Activated B cell treated with CpG ODN at 0.5 μM for 24 hours (primary cell): ENCODE data around the gene TPSG1. TPM values are rescaled to one million over a fixed set of nuclear protein-coding genes. Genes with fewer than 3 reads are reported as not detected.

Experiments used
- ATAC-seq: fragments of 200-7000 bp; cut with Tn5 transposase; one replicate; pipeline ENCODE4 v1.10.0; 2021; ENCODE audit warnings: low read depth, mild to moderate bottlenecking, moderate library complexity
- CTCF ChIA-PET: fragments of 350-600 bp; sonication (Branson Sonifier 250); formaldehyde crosslinking; loops from one replicate; lab custom pipeline; 2021; ENCODE audit warnings: antibody characterized with exemption; lab: Charles Lee
- POLR2A ChIA-PET: fragments of 350-600 bp; sonication (Branson Sonifier 250); formaldehyde crosslinking; loops from one replicate; lab custom pipeline; 2021; ENCODE audit warnings: antibody characterized with exemption; lab: Charles Lee
- DNase-seq: peaks from one replicate; pipeline ENCODE4 v3.0.0; 2022
- H3K27ac Mint-ChIP-seq: one replicate; pipeline ENCODE4 v1.8.0; 2020; ENCODE audit warnings: mixed read lengths
- H3K27me3 Mint-ChIP-seq: one replicate; pipeline ENCODE4 v1.8.0; 2021; ENCODE audit warnings: mixed read lengths
- H3K36me3 Mint-ChIP-seq: one replicate; pipeline ENCODE4 v1.8.0; 2021; ENCODE audit warnings: low read depth, mixed read lengths
- H3K4me1 Mint-ChIP-seq: one replicate; pipeline ENCODE4 v1.8.0; 2021; ENCODE audit warnings: mixed read lengths
- H3K4me3 Mint-ChIP-seq: one replicate; pipeline ENCODE4 v1.8.0; 2020; ENCODE audit warnings: mild to moderate bottlenecking, mixed read lengths
- H3K9me3 Mint-ChIP-seq: one replicate; pipeline ENCODE4 v1.8.0; 2020; ENCODE audit warnings: mixed read lengths
- intact Hi-C: fragments of 100-400 bp; cut with micrococcal nuclease; formaldehyde crosslinking; loops from one replicate; pipeline ENCODE4 v1.15.1; 2024
- total RNA-seq: library from RNA; stranded (reverse); gene quantifications from 2 replicates; pipeline ENCODE4 v1.2.3, GENCODE V29; 2022
- TF ChIP-seq, protein P1 (sequence below): fragments of 200-600 bp; IDR thresholded peaks from one replicate; pipeline ENCODE4 v1.8.0; 2022; ENCODE audit warnings: antibody characterized with exemption, mild to moderate bottlenecking

The TPSG1 gene
- total RNA-seq, 1 donor from 2014 or later: not detected

DNA sequence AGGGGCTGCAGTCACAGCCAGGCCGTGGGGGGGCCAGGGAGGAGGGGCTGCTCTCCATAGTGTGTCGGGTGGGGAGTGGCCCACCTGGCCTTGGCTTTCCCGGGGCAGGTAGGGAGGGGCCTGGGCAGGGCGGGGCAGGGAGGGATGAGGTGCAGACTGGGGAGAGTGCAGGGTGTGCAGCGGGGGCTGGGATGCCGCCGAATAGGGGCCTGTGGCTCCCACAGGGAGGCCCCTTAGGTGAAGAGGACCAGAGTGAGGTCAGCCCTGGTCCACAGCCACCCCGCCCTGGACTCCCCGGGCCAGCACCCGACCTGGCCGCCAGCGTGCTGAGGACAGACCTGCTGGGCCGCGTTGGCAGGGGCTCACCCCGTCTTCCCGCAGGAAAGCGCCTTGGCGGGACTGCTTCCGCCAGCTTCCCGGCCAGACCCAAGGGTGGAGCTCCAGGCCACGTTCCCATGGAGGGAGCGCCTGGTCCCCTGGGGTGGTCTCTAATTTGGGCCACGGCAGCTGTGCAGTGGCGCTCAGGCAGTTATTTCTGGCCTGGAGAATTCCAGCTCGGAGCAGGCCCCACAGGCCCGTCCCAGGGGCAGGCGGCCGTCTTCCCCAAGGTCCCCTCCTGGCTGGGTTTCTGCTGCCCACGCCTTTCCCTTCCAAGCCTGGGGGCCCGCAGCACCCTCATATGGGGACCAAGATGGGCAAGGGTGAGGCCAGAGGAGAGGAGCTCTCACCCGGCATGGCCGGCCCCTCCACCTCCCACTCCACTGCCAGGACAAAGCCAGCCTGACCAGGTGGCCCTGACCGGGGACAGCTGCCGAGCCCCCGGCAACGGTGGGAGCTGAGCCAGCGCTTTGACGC is 44.3 kb downstream of the TPSG1 start:
- DNase-seq (no peak), ATAC-seq (no peak)
- ChIA-PET POLR2A (no interaction called here), CTCF (no interaction called here)
- H3K4me1 Mint-ChIP-seq: no peaks in the 10 kb centered on the region
- H3K27ac Mint-ChIP-seq: no peak overlapping the region
- TF ChIP-seq, protein P1, sequence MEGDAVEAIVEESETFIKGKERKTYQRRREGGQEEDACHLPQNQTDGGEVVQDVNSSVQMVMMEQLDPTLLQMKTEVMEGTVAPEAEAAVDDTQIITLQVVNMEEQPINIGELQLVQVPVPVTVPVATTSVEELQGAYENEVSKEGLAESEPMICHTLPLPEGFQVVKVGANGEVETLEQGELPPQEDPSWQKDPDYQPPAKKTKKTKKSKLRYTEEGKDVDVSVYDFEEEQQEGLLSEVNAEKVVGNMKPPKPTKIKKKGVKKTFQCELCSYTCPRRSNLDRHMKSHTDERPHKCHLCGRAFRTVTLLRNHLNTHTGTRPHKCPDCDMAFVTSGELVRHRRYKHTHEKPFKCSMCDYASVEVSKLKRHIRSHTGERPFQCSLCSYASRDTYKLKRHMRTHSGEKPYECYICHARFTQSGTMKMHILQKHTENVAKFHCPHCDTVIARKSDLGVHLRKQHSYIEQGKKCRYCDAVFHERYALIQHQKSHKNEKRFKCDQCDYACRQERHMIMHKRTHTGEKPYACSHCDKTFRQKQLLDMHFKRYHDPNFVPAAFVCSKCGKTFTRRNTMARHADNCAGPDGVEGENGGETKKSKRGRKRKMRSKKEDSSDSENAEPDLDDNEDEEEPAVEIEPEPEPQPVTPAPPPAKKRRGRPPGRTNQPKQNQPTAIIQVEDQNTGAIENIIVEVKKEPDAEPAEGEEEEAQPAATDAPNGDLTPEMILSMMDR: no peak
- H3K36me3 Mint-ChIP-seq: no peaks in the 10 kb centered on the region
- no peaks in the 10 kb centered on the region for H3K9me3 Mint-ChIP-seq
- no peaks in the 10 kb centered on the region for H3K27me3 Mint-ChIP-seq
- intact Hi-C loops: no loop called here
- no peak overlapping the region for H3K4me3 Mint-ChIP-seq

DNA sequence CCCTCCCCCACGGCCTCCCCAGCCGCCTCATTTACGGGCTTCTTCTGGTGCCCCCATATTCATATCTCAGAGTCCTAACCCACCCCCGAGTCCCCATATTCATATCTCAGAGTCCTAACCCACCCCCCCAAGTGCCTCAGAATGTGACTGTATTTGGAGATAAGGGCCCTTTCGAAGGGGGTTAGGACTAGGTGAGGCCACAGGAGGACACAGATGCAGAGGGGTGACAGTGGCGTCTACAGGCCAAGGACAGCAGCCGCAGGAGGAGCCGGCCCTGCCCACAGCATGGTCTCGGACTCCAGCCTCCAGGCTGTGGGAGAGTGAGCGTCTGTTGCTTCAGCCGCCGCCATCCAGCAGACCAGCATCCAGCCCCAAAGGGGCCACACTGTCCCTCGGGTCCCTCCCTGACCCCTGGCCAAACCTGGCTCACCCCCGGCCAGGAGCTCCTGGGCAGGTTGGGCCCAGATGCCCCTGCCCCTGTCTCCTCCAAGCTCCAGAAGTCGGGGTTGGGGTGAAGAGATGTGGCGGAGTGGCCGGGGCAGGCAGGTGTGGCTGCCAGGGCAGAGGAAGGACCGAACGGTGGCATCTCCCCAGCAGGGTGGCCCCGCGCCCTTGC is 46.7 kb downstream of the TPSG1 start:
- H3K4me3 Mint-ChIP-seq: no peak overlapping the region
- TF ChIP-seq, protein P1: no peak
- DNase-seq: no peak
- CTCF ChIA-PET: no interaction called here
- no peak for ATAC-seq
- H3K27me3 Mint-ChIP-seq: no peaks in the 10 kb centered on the region
- no peak overlapping the region for H3K27ac Mint-ChIP-seq
- H3K4me1 Mint-ChIP-seq: no peaks in the 10 kb centered on the region
- intact Hi-C loops: no loop called here
- POLR2A ChIA-PET: no interaction called here
- H3K36me3 Mint-ChIP-seq: no peaks in the 10 kb centered on the region
- no peaks in the 10 kb centered on the region for H3K9me3 Mint-ChIP-seq

DNA sequence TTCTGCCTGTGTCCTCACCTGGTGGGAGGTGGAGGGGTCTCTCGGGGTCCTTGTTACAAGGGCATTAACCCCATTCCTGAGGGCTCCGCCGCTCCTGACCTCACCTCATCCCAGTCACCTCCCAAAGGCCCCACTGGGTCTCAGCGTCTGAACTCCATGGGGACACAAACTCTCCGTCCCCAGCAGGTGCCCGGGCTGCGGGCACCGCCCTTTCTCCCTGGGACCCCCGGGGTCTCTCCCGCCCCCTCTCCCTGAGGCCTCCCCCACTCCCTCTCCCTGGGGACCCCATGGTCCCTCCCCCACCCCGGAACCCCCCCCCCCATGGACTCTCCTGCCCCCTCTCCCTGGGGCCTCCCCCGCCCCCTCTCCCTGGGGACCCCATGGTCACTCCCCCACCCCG is 47.3 kb downstream of the TPSG1 start:
- no peak for DNase-seq
- Mint-ChIP-seq H3K9me3 (no peaks in the 10 kb centered on the region), H3K4me1 (no peaks in the 10 kb centered on the region), H3K27ac (no peak overlapping the region), H3K4me3 (no peak overlapping the region), H3K36me3 (no peaks in the 10 kb centered on the region), H3K27me3 (no peaks in the 10 kb centered on the region)
- TF ChIP-seq, protein P1: no peak
- no peak for ATAC-seq
- ChIA-PET POLR2A (no interaction called here), CTCF (no interaction called here)
- intact Hi-C loops: no loop called here

DNA sequence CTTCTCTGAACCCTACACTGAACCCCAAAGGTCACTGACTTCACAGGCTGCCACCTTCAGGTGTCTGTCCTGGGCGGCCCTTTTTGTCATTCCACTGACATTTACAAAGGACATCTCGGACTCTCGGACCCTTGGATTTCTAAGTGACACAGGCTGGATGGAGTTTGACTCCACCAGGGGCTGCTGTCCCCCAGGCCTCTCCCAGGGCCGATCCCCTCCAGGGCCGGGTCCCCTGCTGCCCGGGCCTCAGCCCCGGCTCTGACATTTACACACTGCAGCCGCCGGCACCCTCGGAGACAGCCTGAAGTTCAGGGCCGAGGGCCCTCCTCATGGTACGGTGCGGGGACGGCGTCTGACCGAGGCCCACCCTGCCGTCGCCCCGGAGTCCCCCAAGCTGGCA is 48.0 kb downstream of the TPSG1 start:
- ChIA-PET POLR2A (no interaction called here), CTCF (no interaction called here)
- no peak for ATAC-seq
- Mint-ChIP-seq H3K27ac (no peak overlapping the region), H3K4me1 (no peaks in the 10 kb centered on the region), H3K27me3 (no peaks in the 10 kb centered on the region), H3K9me3 (no peaks in the 10 kb centered on the region), H3K36me3 (no peaks in the 10 kb centered on the region), H3K4me3 (no peak overlapping the region)
- intact Hi-C loops: no loop called here
- TF ChIP-seq, protein P1: no peak
- DNase-seq: no peak

DNA sequence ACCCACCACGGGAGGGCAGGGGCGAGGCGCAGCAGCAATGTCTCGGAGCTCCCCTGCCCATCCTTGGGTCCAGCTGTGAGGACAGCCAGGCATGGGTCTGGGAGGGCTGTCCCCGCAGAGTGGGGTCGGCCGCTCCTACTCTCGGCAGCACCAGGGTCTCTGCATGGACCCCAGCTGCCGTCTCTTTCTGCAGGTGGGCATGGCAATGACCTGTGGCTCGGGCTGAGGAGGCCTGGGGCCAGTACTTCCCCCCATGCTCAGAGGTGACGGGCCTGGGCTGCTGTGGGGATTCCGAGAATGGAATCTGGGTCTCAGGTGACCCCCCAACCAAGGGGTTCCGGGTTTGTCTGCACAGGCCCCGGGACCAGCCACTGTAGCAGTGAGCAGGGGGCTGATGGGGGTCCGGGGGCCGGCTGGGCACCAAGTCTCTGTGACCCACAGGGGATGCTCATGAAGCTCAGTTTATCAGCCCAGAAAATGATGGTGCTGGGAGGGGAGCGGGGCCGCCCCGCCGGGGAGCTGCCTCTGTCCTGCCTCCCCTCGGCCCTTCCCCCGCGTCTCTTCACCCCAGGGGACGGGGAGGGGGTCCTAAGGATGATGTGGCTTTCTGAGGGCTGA is 48.7 kb downstream of the TPSG1 start:
- Mint-ChIP-seq H3K36me3 (no peaks in the 10 kb centered on the region), H3K4me3 (no peak overlapping the region), H3K27me3 (no peaks in the 10 kb centered on the region), H3K9me3 (no peaks in the 10 kb centered on the region), H3K27ac (no peak overlapping the region), H3K4me1 (no peaks in the 10 kb centered on the region)
- TF ChIP-seq, protein P1: no peak
- ChIA-PET CTCF (no interaction called here), POLR2A (no interaction called here)
- DNase-seq (no peak), ATAC-seq (no peak)
- intact Hi-C loops: no loop called here
